NCI-H2107 (cell line): ENCODE data around the gene SLC16A13.
"Not testable (repeated sequence)": the region's sequence is repeated elsewhere in the genome, so short reads cannot be mapped to it uniquely, and the experiment has no call there.

ENCODE experiments used
- DNase-seq: peaks from one replicate; lab custom pipeline; 2025; lab: John Stamatoyannopoulos, UW

Gene SLC16A13

GRCh38 chr17:7035591-7036368 is at the start of gene SLC16A13:
SLC16A13 (plus strand) TSS chr17:7036015; CDS start chr17:7036383, 368 bp downstream.
- peak; percentile 78 for DNase-seq

- no peak for DNase-seq
Observed at GRCh38 chr17:6986676-6987075, 49.1 kb upstream of the SLC16A13 start.

GRCh38 chr17:6989779-6990178 is 46.0 kb upstream of the SLC16A13 start:
- no peak for DNase-seq

- DNase-seq: not testable (repeated sequence)
Observed at GRCh38 chr17:6993613-6994056, 42.2 kb upstream of the SLC16A13 start.

GRCh38 chr17:6994118-6994598 is 41.7 kb upstream of the SLC16A13 start:
- DNase-seq: no peak

GRCh38 chr17:6994666-6995256 is 41.1 kb upstream of the SLC16A13 start:
- DNase-seq: no peak

- DNase-seq: no peak
Observed at GRCh38 chr17:6995500-6996255, 40.1 kb upstream of the SLC16A13 start, which contains the start of gene ALOX12. ALOX12 (plus strand) TSS chr17:6996049; CDS start chr17:6996118, 69 bp downstream.

GRCh38 chr17:6996256-6997011 is 39.4 kb upstream of the SLC16A13 start:
- DNase-seq: no peak

GRCh38 chr17:6997171-6997570 is 38.6 kb upstream of the SLC16A13 start:
- DNase-seq: no peak

GRCh38 chr17:6998855-6999508 is 36.8 kb upstream of the SLC16A13 start:
- DNase-seq: no peak

GRCh38 chr17:7001318-7001961 is 34.4 kb upstream of the SLC16A13 start:
- DNase-seq: no peak

- DNase-seq: no peak
Observed at GRCh38 chr17:7002288-7003047, 33.3 kb upstream of the SLC16A13 start.

GRCh38 chr17:7003745-7004144 is 32.1 kb upstream of the SLC16A13 start:
- DNase-seq: no peak

GRCh38 chr17:7004398-7005253 is 31.2 kb upstream of the SLC16A13 start:
- DNase-seq: peak; percentile 40

- no peak for DNase-seq
Observed at GRCh38 chr17:7005716-7006115, 30.1 kb upstream of the SLC16A13 start.

- DNase-seq: no peak
Observed at GRCh38 chr17:7007143-7007542, 28.7 kb upstream of the SLC16A13 start.

GRCh38 chr17:7010523-7010922 is 25.3 kb upstream of the SLC16A13 start:
- no peak for DNase-seq

GRCh38 chr17:7011415-7011814 is 24.4 kb upstream of the SLC16A13 start:
- no peak for DNase-seq

- DNase-seq: no peak
Observed at GRCh38 chr17:7011942-7012254, 23.9 kb upstream of the SLC16A13 start.
